ENCODE data around the gene ZSWIM1.

DNA sequence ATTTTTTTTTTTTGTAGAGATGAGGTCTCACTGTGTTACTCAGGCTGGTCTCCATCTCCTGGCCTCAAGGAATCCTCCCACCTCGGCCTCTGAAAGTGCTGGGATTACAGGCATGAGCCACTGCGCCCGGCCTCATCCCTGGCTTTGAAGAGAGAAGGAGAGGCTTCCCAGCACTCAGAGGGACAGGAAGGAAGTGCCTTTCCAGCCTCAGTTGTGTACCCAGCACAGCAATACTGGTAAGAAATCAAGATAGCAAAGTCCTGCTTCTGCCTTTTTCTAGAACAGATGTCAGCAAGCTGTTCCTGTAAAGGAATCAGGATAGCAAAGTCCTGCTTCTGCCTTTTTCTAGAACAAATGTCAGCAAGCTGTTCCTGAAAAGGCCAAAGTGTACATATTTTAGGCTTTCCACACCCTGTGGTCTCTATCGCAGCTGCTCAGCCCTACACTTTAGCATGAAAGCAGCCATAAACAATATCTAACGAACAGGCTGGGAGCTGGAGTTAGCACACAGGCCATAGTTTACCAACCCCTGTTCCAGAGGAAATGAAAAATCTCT is 37.2 kb downstream of the ZSWIM1 start:
- no peak for TF ChIP-seq ZNF565 (CRISPR knock-in tag; conservative IDR thresholded peaks at IDR 0.05; ENCODE audit: low read depth)
- no peak for TF ChIP-seq ARNTL (CRISPR knock-in tag; IDR thresholded peaks at IDR 0.05; ENCODE audit: borderline replicate concordance, low read depth)
- TF ChIP-seq ZFP30 (CRISPR knock-in tag; IDR thresholded peaks at IDR 0.05): no peak
- TF ChIP-seq, protein P1, sequence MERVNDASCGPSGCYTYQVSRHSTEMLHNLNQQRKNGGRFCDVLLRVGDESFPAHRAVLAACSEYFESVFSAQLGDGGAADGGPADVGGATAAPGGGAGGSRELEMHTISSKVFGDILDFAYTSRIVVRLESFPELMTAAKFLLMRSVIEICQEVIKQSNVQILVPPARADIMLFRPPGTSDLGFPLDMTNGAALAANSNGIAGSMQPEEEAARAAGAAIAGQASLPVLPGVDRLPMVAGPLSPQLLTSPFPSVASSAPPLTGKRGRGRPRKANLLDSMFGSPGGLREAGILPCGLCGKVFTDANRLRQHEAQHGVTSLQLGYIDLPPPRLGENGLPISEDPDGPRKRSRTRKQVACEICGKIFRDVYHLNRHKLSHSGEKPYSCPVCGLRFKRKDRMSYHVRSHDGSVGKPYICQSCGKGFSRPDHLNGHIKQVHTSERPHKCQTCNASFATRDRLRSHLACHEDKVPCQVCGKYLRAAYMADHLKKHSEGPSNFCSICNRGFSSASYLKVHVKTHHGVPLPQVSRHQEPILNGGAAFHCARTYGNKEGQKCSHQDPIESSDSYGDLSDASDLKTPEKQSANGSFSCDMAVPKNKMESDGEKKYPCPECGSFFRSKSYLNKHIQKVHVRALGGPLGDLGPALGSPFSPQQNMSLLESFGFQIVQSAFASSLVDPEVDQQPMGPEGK (CRISPR knock-in tag; IDR thresholded peaks at IDR 0.05; ENCODE audit: borderline replicate concordance): no peak
- TF ChIP-seq CSDC2 (CRISPR knock-in tag; IDR thresholded peaks at IDR 0.05): no peak
- TF ChIP-seq TCF4 (CRISPR knock-in tag; IDR thresholded peaks at IDR 0.05; ENCODE audit: borderline replicate concordance): no peak
- no peak for TF ChIP-seq RARB (CRISPR knock-in tag; IDR thresholded peaks at IDR 0.05)
- TF ChIP-seq ZNF70 (CRISPR knock-in tag; IDR thresholded peaks at IDR 0.05): no peak
- no peak for TF ChIP-seq CSRNP3 (CRISPR knock-in tag; IDR thresholded peaks at IDR 0.05)
